NCI-H1417 treated with DMSO at 0.1 percent for 48 hours (cell line): ENCODE data around the gene PCBP4.
"Not testable (repeated sequence)": the region's sequence is repeated elsewhere in the genome, so short reads cannot be mapped to it uniquely, and the experiment has no call there.

Experiments
- DNase-seq: peaks from one replicate; lab custom pipeline; 2025; lab: John Stamatoyannopoulos, UW

Gene PCBP4

DNA sequence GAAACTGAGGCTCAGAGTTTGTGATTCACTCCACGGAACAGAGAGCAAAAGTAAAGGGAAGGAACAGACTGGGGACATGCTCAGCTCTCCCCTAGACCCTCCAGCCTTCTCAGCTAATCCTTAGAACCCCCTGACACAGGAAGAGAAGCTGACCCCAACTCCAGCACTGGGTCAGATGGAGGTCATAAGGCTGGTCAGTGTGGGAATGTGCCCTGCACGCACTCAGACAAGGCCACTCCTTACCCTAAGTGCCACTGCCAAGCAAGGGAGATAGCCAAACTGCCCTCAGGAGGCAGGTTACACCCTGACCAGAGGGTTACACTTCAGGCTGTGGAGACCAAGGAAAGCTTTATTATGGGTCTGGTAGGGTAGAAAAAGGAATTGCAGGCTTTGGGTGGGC, 27.3 kb upstream of the PCBP4 start:
- DNase-seq: no peak

GRCh38 chr3:51993657-51994056, 26.4 kb upstream of the PCBP4 start:
- DNase-seq: not testable (repeated sequence)

- no peak for DNase-seq
Measured at GRCh38 chr3:51992017-51992682, 24.9 kb upstream of the PCBP4 start.

DNA sequence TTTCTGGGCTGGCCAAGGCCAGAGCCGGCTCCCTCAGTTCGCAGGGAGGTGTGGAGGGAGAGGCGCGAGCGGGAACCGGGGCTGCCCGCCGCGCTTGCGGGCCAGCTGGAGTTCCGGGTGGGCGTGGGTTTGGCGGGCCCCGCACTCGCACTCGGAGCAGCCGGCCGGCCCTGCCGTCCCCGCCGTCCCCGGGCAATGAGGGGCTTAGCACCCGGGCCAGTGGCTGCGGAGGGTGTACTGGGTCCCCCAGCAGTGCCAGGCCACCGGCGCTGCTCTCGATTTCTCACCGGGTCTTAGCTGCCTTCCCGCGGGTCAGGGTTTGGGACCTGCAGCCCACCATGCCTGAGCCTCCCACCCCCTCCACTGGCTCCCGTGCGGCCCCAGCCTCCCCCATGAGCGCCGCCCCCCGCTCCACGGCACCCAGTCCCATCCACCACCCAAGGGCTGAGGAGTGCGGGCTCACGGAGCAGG, 23.3 kb upstream of the PCBP4 start:
- not testable (repeated sequence) for DNase-seq

- no peak for DNase-seq
Measured at GRCh38 chr3:51988286-51989146, 21.3 kb upstream of the PCBP4 start.

DNA sequence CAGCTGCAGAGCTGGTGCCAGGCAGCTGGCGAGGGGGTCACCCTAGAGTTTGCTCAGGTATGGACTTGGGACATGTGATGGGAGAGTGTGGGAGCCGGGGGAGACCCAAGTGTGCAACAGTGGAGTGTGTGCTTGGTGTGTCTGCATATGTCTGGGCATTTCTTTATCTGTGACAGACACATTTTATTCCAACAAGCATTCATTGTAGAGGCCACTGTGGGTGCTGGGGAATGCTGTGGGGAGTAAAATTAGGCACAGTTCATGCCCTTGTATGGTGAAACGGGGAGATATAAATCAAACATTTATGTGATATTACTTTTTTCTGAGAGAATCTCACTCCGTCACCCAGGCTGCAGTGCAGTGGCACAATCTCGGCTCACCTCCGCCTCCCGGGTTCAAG, 20.3 kb upstream of the PCBP4 start:
- no peak for DNase-seq

- DNase-seq: no peak
Measured at GRCh38 chr3:51986010-51986947, 19.0 kb upstream of the PCBP4 start.

- no peak for DNase-seq
Measured at GRCh38 chr3:51985063-51985462, 17.8 kb upstream of the PCBP4 start.

DNA sequence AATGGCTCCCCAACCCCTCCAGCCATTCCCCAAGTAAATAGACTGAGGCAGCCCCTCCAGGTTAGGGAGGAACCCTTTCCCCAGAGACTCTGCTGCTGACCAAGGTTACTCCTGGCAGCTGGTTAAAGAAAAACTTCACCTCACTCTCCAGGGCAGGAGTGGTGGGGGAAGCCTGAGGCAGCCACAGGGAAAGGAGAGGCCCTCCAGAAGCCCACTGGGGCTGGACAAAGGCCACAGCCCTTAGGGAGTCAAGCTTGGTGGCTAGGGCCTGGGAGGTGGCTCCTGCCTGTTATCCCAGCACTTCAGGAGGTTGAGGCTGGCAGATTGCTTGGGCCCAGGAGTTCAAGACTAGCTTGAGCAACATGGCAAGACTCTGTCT, 17.0 kb upstream of the PCBP4 start:
- DNase-seq: no peak

DNA sequence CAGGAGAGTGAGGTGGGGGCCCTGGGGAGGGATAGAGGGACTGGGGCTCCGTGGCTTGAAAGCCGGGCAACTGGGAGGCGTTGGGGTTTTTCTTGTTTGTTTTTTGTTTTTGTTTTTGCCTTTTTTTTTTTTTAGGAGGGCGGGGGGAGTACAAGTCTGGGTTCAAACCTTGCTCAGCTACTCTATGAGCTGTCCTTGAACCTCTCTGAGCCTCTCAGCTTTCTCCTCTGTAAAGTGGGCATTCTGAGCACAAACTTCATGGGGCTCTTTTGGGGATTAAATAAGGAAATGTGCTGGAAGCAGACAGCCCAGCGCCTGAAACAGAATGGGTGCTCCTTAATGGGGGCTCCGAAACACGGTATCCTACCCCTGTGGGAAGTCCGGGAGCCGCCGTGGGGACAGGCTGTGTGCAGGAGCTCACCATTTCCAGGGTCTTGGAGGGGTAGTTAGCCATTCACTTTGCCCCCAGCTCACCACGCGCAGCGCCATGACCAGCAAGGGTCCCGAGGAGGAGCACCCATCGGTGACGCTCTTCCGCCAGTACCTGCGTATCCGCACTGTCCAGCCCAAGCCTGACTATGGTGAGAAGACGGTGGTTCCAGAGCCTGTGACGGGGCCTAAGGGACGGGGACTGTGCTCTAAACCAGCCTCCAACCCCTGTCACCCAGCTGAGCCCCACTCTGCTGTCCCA, 16.5 kb upstream of the PCBP4 start:
- DNase-seq: no peak

DNA sequence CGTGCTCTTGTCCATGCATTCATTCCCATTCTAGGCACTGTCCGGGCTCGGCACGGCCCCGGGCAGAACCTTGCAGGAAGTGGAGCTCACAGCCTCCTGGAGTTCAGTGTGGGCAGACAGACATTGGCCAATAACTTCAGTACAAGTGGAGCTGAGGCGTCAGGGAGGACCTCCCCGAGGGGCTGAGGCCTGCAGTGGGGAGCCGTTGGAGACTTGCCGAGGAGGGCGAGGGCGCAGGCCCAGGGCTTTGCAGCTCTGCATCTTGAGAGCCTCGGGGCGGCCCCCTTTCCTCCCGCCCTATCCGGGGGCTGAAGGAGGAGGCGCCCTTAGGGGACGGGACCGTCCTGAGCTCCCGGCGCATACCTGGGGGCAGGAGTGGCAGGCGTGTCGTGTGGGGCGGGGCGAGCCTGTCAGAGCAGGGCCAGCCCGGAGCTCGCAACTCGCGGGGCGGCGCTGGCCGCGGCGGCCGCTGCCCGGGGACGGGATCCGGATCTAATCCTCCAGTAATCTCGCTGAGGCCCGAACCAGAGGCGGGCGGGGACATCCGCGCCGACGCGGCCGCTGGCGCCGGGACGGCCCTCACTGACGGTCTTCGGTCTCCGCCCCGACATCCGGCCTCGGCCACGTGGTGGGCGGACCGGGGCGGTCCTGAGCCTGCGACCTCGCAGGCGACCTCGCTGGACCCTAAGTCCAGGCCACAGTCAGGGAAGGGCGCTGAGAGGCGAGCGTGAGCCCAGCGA, 15.8 kb upstream of the PCBP4 start, which contains the start of gene ACY1:
TSS of gene ACY1 (plus strand) at position 698 of the 740 bp plus-strand sequence. CDS start 530 bp downstream, outside the sequence.
- no peak for DNase-seq

- DNase-seq: no peak
Measured at GRCh38 chr3:51982352-51982837, 15.1 kb upstream of the PCBP4 start.

GRCh38 chr3:51980253-51980652, 13.0 kb upstream of the PCBP4 start:
- DNase-seq: no peak

GRCh38 chr3:51978143-51978502, 10.9 kb upstream of the PCBP4 start:
- DNase-seq: no peak

DNA sequence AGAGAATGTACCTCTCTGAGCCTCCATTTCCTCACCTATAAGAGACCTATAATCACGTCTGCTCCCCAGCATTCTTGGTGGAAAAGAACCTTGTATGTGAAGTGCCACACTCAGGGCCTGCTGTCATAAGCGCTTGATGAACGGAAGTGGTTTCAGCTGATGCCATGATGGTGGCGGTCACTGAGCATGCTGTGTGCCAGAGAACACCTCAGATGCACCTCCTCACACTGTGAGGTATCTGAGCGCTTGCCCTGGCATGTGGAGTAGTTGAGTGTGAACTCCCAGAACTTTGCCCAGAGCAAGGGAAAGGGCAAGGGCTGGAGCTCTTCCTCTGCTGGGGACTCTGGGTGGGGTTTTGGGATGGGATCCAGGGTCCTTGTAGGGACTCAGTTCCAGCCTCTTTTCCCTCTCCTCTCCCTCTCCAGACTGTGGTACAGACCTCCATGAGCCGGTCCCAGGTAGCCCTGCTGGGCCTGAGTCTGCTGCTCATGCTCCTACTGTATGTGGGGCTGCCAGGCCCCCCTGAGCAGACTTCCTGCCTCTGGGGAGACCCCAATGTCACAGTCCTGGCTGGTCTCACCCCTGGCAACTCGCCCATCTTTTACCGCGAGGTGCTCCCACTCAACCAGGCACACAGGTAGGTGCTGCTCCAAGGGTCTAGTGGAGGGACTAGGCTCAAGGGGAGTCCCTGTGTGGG, 10.3 kb upstream of the PCBP4 start:
- DNase-seq: no peak

- no peak for DNase-seq
Measured at GRCh38 chr3:51975852-51976549, 8.7 kb upstream of the PCBP4 start.

- DNase-seq: no peak
Measured at GRCh38 chr3:51974963-51975851, 8.0 kb upstream of the PCBP4 start, which contains the start of gene ABHD14A. Gene ABHD14A (plus strand): TSS chr3:51975064. CDS start chr3:51975136, 72 bp downstream.

DNA sequence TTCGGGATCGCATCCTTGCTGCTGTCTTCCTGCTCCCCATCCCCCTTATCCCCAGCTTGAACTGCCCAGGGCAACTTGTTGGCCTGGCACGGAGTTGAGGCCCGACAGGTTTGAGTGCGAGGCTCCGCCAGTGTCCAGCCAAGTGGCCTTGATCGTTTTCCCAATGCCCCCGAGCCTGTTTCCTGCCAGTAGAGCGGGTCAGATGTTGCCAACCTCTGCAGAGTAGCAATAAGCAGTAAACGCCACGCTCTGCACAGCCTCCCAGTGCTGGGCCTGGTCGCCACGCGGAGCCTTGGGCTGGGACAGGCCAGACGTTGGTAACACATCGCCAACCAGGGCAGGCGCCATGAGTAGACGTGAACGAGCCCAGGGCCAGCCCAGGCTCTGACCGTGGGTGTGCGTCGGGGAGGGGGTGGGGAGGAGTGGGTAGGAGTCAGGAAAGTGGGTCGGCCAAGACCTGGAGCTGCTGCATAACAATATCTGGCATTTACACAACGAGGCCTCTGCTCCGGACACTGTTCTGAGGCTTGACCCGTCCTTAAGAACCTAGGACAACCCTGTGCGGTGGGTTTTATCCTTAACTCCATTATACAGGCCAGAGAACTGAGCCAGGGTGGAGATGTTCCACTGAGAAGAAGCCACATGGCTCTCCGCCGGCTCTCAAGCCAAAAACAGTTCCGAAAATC, 7.2 kb upstream of the PCBP4 start:
- DNase-seq: no peak
